Gastroesophageal sphincter (tissue), 3 donors: ENCODE results near the gene MCF2.

ENCODE experiments used
- POLR2A ChIP-seq, 2 donors: fragments of 450-650 bp; IDR thresholded peaks; one replicate each; pipeline ENCODE4 v1.6.1; 2017; ENCODE audit warnings: antibody characterized with exemption in 2 of 2, mild to moderate bottlenecking in 2 of 2, moderate library complexity in 1 of 2
- TF ChIP-seq, protein P1 (sequence below), 4 experiments: fragments of 200-600 bp in 2 of 4; fragments of 450-650 bp in 2 of 4; sonication (generic) in 1 of 4; IDR thresholded peaks; one replicate each; pipeline ENCODE4 v1.5.1; 2017 to 2019; ENCODE audit warnings: antibody characterized with exemption in 4 of 4, mild to moderate bottlenecking in 2 of 4, moderate library complexity in 2 of 4

- TF ChIP-seq, protein P1, sequence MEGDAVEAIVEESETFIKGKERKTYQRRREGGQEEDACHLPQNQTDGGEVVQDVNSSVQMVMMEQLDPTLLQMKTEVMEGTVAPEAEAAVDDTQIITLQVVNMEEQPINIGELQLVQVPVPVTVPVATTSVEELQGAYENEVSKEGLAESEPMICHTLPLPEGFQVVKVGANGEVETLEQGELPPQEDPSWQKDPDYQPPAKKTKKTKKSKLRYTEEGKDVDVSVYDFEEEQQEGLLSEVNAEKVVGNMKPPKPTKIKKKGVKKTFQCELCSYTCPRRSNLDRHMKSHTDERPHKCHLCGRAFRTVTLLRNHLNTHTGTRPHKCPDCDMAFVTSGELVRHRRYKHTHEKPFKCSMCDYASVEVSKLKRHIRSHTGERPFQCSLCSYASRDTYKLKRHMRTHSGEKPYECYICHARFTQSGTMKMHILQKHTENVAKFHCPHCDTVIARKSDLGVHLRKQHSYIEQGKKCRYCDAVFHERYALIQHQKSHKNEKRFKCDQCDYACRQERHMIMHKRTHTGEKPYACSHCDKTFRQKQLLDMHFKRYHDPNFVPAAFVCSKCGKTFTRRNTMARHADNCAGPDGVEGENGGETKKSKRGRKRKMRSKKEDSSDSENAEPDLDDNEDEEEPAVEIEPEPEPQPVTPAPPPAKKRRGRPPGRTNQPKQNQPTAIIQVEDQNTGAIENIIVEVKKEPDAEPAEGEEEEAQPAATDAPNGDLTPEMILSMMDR (IDR thresholded peaks at IDR 0.05), result no peak
- no peak for TF ChIP-seq POLR2A (IDR thresholded peaks at IDR 0.05)
Observed at GRCh38 chrX:139585613-139586012, 122.4 kb downstream of the MCF2 start.
